Activated naive CD8-positive, alpha-beta T cell (primary cell): ENCODE data around the gene PDE4B.

Source experiments
- H3K27ac Mint-ChIP-seq: one replicate; pipeline ENCODE4 v1.8.0; 2021; ENCODE audit warnings: mixed read lengths
- H3K27me3 Mint-ChIP-seq: one replicate; pipeline ENCODE4 v1.8.0; 2021; ENCODE audit warnings: mixed read lengths
- H3K36me3 Mint-ChIP-seq: one replicate; pipeline ENCODE4 v1.8.0; 2021; ENCODE audit warnings: mixed read lengths
- H3K4me1 Mint-ChIP-seq: one replicate; pipeline ENCODE4 v1.8.0; 2021; ENCODE audit warnings: low read depth, mixed read lengths
- H3K4me3 Mint-ChIP-seq: one replicate; pipeline ENCODE4 v1.8.0; 2021; ENCODE audit warnings: mild to moderate bottlenecking, mixed read lengths
- H3K9me3 Mint-ChIP-seq: one replicate; pipeline ENCODE4 v1.8.0; 2021; ENCODE audit warnings: low read depth, mixed read lengths

Gene PDE4B

DNA sequence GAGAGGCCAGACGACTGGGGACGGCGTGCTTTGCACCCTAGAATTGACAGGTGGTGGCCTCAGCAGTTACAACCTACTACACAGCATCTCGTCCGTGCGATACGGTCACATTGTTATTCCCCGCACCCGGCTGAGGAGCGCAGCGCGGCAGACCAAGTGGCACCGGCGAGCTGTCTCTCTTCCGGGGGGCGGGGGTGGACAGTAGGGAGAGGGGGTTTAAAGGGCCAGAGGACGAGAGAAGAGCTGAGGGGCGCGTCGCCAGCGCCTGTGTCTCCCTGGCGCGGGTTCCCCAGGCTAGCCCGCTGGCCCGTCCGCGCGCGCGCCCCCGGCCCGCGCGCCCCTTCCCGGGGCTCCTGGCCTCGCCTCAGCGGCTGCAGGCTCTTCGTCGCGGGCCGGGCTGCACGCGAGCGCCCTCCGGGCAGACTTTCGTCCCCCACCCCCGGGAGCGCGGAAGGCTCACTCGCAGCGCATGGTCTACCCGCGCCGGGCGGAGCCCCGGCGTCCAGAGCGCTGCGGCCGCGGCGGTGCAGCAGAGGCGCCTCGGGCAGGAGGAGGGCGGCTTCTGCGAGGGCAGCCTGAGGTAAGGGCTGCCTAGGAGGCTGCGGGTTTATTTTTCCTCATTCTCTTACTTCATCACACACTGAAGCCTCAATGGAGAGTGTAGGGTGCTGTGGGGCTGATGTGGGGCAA is at the start of gene PDE4B:
PDE4B (plus strand) TSS at position 227 of the 690 bp plus-strand sequence.
- Mint-ChIP-seq H3K9me3 (peaks cover 13% of the 10 kb centered on the region), H3K27ac (no peak within 1 kb of the TSS), H3K36me3 (no peaks in the 10 kb centered on the region), H3K4me1 (no peaks in the 10 kb centered on the region), H3K4me3 (no peak within 1 kb of the TSS), H3K27me3 (peaks cover 17% of the 10 kb centered on the region)

GRCh38 chr1:65744731-65745130 is 48.0 kb upstream of the PDE4B start:
- no peak overlapping the region for H3K27ac Mint-ChIP-seq
- H3K27me3 Mint-ChIP-seq: peaks cover 1% of the 10 kb centered on the region
- H3K4me3 Mint-ChIP-seq: no peak overlapping the region
- peaks cover 10% of the 10 kb centered on the region for H3K9me3 Mint-ChIP-seq
- H3K36me3 Mint-ChIP-seq: peaks cover 2% of the 10 kb centered on the region
- H3K4me1 Mint-ChIP-seq: no peaks in the 10 kb centered on the region

DNA sequence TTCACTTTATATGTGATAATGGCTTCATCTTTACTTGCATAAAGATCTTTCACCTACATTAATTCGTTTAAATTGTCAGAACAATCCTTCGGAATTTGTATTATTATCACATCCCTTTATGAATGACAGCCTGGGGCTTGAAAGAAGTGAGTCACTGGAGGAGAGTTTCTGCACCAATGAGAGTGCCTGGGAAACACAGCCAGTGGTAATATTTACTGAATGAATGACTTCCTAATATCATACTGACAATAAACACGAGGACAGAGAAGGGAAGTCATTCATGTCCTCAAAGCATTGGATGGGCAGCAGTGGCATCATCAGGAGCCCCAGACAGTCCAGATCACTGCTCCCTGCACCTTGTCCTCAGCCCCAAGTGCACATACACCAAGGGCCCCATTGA is 40.7 kb upstream of the PDE4B start:
- H3K4me1 Mint-ChIP-seq: no peaks in the 10 kb centered on the region
- no peak overlapping the region for H3K27ac Mint-ChIP-seq
- H3K27me3 Mint-ChIP-seq: peaks cover 4% of the 10 kb centered on the region
- H3K36me3 Mint-ChIP-seq: no peaks in the 10 kb centered on the region
- no peaks in the 10 kb centered on the region for H3K9me3 Mint-ChIP-seq
- no peak overlapping the region for H3K4me3 Mint-ChIP-seq

- Mint-ChIP-seq H3K36me3 (no peaks in the 10 kb centered on the region), H3K27ac (no peak overlapping the region), H3K4me1 (no peaks in the 10 kb centered on the region), H3K9me3 (no peaks in the 10 kb centered on the region), H3K4me3 (no peak overlapping the region), H3K27me3 (peaks cover 14% of the 10 kb centered on the region)
Observed at GRCh38 chr1:65756616-65757015, 36.1 kb upstream of the PDE4B start.

GRCh38 chr1:65757531-65757930 is 35.2 kb upstream of the PDE4B start:
- Mint-ChIP-seq H3K4me1 (no peaks in the 10 kb centered on the region), H3K27me3 (peaks cover 18% of the 10 kb centered on the region), H3K9me3 (no peaks in the 10 kb centered on the region), H3K27ac (no peak overlapping the region), H3K36me3 (no peaks in the 10 kb centered on the region), H3K4me3 (no peak overlapping the region)

DNA sequence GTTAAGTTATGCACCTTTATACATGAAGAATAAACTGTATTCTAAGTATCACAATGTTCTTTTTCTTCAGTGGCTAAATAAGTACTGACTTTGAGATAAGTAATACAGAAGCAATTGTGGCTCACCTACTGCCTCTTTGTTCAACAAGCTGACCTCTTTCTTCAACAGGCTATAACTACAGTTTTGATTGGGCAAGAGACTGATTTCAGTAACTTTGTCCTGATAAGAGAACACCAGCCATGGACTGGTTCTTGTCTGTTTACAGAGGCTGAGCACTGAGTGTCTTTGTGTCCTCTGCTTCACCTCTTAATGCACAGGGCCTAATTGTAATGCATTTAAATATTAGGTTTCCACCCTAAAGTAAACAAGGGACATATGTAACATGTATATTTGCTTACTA is 34.6 kb upstream of the PDE4B start:
- Mint-ChIP-seq H3K4me1 (no peaks in the 10 kb centered on the region), H3K36me3 (no peaks in the 10 kb centered on the region), H3K27ac (no peak overlapping the region)

GRCh38 chr1:65759516-65759915 is 33.2 kb upstream of the PDE4B start:
- Mint-ChIP-seq H3K4me3 (no peak overlapping the region), H3K36me3 (no peaks in the 10 kb centered on the region), H3K27me3 (peaks cover 18% of the 10 kb centered on the region), H3K4me1 (no peaks in the 10 kb centered on the region), H3K9me3 (no peaks in the 10 kb centered on the region), H3K27ac (no peak overlapping the region)

More for the DNA sequence above, 34.6 kb upstream of the PDE4B start:
- H3K27me3 Mint-ChIP-seq: peaks cover 18% of the 10 kb centered on the region
- no peaks in the 10 kb centered on the region for H3K9me3 Mint-ChIP-seq
- H3K4me3 Mint-ChIP-seq: no peak overlapping the region

DNA sequence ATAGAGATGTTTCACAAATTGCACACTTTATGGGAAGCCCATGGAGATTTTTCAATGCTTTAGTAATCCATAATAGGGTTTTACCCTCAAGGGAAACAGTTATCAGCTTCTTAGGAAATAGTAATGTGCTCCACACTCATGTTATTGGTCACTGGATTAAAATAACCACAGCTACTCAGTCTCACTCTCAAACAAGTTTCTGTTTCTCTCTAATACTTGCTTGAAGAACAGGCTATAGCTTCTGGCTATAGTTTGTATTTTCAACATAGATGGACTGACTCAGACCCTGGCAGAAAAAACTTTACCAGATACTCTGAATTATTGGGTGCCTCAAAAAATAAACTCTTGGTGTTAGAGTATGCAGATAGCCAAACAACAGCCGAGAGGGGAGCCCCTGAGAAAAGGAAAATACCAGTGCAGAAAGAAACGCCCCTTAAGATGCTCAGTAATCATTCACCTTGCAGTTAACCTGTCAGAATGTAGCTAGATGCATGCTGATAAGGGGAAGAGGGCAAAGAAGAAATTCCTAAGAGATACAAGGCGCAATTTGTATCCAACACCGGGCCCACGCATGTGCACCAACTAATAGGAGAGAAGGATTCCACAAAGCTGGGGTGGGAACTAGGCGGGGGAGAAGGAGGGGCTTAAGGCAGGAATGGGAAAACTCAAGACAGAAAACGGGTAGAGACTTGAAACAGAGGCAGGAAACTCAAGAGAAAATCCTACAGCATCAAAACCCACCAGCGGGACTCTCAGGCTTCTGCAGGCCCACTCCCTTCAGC is 30.4 kb upstream of the PDE4B start:
- Mint-ChIP-seq H3K4me1 (no peaks in the 10 kb centered on the region), H3K9me3 (no peaks in the 10 kb centered on the region), H3K27me3 (peaks cover 17% of the 10 kb centered on the region), H3K36me3 (no peaks in the 10 kb centered on the region), H3K4me3 (no peak overlapping the region), H3K27ac (no peak overlapping the region)

GRCh38 chr1:65764052-65764451 is 28.6 kb upstream of the PDE4B start:
- Mint-ChIP-seq H3K27me3 (peaks cover 17% of the 10 kb centered on the region), H3K36me3 (no peaks in the 10 kb centered on the region), H3K4me1 (no peaks in the 10 kb centered on the region), H3K9me3 (no peaks in the 10 kb centered on the region), H3K4me3 (no peak overlapping the region), H3K27ac (no peak overlapping the region)

- no peak overlapping the region for H3K4me3 Mint-ChIP-seq
- peaks cover 11% of the 10 kb centered on the region for H3K27me3 Mint-ChIP-seq
- H3K9me3 Mint-ChIP-seq: no peaks in the 10 kb centered on the region
- no peaks in the 10 kb centered on the region for H3K36me3 Mint-ChIP-seq
- no peak overlapping the region for H3K27ac Mint-ChIP-seq
- H3K4me1 Mint-ChIP-seq: no peaks in the 10 kb centered on the region
Observed at GRCh38 chr1:65765631-65766030, 27.1 kb upstream of the PDE4B start.

- Mint-ChIP-seq H3K9me3 (no peaks in the 10 kb centered on the region), H3K36me3 (no peaks in the 10 kb centered on the region), H3K27me3 (peaks cover 4% of the 10 kb centered on the region), H3K27ac (no peak overlapping the region), H3K4me1 (no peaks in the 10 kb centered on the region), H3K4me3 (no peak overlapping the region)
Observed at GRCh38 chr1:65769636-65770035, 23.1 kb upstream of the PDE4B start.

DNA sequence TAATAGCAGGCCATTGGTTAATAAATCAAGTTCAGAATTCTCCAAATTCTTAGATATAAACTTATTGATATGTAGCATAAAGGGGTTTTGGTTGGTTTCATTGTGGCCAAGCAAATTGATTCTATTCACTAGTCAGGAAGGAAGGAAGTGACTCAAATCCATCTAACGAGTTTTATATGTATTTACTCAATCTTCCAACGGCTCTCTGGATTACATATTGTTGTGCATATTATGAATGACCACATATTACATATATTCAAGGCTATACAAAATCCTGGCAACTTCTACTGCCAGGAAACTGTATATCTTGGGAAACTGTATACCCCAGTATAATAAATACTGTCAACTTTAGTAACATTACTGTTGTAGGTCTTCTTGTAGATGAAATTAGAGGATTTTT is 20.1 kb upstream of the PDE4B start:
- H3K4me3 Mint-ChIP-seq: no peak overlapping the region
- H3K27ac Mint-ChIP-seq: no peak overlapping the region
- H3K4me1 Mint-ChIP-seq: no peaks in the 10 kb centered on the region
- peaks cover 2% of the 10 kb centered on the region for H3K9me3 Mint-ChIP-seq
- no peaks in the 10 kb centered on the region for H3K36me3 Mint-ChIP-seq
- peaks cover 5% of the 10 kb centered on the region for H3K27me3 Mint-ChIP-seq

- H3K4me3 Mint-ChIP-seq: no peak overlapping the region
- peaks cover 7% of the 10 kb centered on the region for H3K27me3 Mint-ChIP-seq
- peaks cover 3% of the 10 kb centered on the region for H3K9me3 Mint-ChIP-seq
- no peaks in the 10 kb centered on the region for H3K4me1 Mint-ChIP-seq
- no peaks in the 10 kb centered on the region for H3K36me3 Mint-ChIP-seq
- H3K27ac Mint-ChIP-seq: no peak overlapping the region
Observed at GRCh38 chr1:65773391-65774123, 19.1 kb upstream of the PDE4B start.

- Mint-ChIP-seq H3K36me3 (no peaks in the 10 kb centered on the region), H3K27me3 (peaks cover 12% of the 10 kb centered on the region), H3K9me3 (peaks cover 13% of the 10 kb centered on the region), H3K27ac (no peak overlapping the region), H3K4me1 (no peaks in the 10 kb centered on the region), H3K4me3 (no peak overlapping the region)
Observed at GRCh38 chr1:65788762-65789161, 3.9 kb upstream of the PDE4B start.

DNA sequence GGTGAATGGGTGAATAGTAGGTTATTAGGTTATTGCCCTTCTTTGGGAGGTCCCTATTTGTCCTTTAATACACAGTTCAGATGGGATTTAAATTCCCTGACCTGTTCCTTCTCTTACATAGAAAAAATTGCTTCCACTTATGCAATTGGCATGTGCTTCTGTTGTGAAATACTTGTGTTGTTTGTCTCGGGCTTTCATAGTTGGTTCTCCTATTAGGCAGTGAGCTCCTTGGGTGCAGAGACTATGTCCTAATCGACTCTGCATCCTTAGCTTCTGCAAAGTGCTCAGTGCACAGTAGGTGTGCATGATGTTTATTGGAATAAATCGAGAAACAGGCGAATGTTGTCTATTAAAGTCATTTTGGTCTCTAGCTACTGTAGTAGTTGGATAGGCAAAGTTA is 1.3 kb upstream of the PDE4B start:
- Mint-ChIP-seq H3K4me1 (no peaks in the 10 kb centered on the region), H3K36me3 (no peaks in the 10 kb centered on the region), H3K9me3 (peaks cover 13% of the 10 kb centered on the region), H3K27me3 (peaks cover 17% of the 10 kb centered on the region), H3K4me3 (no peak overlapping the region), H3K27ac (no peak overlapping the region)
